Esophagus mucosa (tissue), 1 donor: ENCODE results near the gene OVOL2. TPM values are rescaled to one million over a fixed set of nuclear protein-coding genes. Genes with fewer than 3 reads are reported as not detected.
"Not testable (repeated sequence)": the region's sequence is repeated elsewhere in the genome, so short reads cannot be mapped to it uniquely, and the experiment has no call there.

Experiments
- ATAC-seq: fragments of 200-7000 bp; cut with Tn5 transposase; one replicate; pipeline ENCODE4 v1.9.1; 2020
- total RNA-seq: library from RNA; stranded (reverse); gene quantifications from one replicate; pipeline ENCODE4 v1.2.4, GENCODE V29; 2023
- donor health status: DM: yes; HTN: yes; CAD: no.

Gene OVOL2
- total RNA-seq: 11.0 TPM

DNA sequence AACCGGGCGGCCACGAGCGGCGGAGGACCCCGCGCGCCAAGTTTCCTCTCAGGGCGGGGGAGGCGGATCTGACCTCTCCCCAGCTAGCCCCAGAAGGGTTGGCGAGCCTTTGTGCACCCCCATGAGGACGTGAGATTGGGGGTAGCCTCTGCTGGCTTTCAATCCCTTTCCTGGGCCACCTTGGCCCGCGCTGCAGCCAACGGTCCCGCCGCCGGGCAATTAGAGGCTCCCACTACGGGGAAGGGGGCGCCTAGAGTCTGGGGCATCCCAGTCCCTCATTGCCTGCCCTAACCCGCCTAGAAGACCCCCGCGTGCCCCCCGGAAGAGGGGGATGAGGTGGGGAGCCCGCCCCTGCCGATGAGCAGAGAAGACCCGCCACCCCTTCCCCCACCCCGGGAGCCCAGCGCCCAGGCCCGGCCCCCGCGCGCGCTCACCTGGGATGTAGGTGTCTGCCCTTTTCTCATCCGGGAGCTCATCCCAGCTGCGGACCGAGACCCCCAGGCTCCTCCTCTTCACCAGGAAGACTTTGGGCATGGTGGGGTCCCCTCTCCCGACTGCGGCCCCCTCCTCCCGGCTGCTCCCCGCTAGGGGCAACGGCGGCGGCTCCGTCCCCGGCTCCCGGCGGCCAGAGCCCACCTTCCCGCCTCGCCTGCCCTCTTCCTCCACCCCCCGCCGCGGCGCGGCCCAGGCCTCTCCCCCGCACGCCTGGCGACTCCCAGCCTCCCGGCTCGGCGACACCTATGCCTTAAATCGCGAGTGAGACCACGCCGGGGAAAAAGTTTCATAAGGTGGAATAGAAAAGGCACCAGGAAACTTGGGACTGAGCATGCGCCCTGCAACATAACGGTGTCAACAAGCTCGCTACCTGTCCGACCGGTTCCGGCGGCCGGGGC is at the start of gene OVOL2:
TSS of gene OVOL2 (minus strand) at position 816 of the 893 bp plus-strand sequence. CDS start at position 534, 282 bp downstream.
- ATAC-seq: peak; percentile 86

DNA sequence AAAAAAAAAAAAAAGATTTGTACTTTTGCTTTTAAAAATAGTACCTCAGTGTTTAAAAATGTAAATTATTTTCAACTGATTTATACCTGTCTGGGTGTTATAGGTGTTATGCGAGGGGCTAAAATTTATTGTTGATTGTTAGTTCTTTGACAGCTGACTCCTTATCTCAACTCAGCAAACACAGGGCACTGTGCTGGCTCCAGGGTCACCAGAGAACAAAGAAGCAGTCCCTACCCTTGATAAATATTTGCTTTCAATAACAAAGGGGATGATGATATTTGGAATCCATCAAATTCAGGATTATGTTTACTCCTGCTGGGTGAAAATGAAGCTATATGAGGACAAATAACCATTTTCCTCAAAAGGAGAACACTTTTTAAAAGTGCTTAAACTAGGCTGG is 45.8 kb upstream of the OVOL2 start:
- no peak for ATAC-seq

DNA sequence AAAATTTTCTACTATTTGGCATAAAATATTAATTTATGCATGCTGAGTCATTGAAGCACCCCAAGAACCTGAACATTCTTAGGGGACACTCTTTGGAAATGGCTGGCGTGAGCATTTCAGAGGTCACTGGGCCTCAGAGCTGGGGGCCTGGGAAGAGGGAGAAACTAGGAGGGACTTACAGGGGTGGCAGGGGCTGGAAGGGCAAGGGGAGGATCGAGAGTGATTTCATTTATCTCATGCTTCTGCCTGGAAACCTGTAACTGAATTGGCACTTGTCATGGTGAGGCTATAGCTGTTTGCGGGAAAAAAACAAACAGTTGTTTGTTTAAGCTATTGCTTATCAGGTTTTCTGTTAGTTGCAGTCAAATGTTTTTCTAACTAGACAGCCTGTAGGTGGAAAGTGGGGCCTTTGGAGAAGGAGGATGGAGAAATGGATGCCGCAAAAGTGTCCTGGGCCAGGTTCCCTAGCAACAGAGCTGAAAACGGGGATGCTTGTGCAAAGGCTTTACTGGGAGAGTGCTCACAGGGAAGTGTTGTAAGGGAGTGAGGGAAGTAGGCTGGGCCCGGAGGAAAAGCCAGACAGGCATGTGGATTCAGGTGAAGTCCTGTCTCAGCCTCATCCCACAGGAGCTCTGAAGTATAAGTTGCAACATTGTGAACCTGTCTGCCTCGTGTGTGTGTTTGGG is 43.6 kb upstream of the OVOL2 start:
- no peak for ATAC-seq

DNA sequence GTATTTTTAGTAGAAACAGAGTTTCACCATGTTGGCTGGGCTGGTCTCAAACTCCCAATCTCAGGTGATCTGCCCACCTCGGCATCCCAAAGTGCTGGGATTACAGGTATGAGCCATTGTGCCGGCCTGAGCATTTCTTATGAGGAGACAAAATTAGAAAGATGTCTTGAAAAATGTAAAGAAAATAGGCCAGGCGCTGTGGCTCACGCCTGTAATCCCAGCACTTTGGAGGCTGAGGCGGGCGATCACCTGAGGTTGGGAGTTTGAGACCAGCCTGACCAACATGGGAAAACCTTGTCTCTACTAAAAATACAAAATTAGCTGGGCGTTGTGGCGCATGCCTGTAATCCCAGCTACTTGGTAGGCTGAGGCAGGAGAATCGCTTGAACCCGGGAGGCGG is 42.9 kb upstream of the OVOL2 start:
- not testable (repeated sequence) for ATAC-seq

DNA sequence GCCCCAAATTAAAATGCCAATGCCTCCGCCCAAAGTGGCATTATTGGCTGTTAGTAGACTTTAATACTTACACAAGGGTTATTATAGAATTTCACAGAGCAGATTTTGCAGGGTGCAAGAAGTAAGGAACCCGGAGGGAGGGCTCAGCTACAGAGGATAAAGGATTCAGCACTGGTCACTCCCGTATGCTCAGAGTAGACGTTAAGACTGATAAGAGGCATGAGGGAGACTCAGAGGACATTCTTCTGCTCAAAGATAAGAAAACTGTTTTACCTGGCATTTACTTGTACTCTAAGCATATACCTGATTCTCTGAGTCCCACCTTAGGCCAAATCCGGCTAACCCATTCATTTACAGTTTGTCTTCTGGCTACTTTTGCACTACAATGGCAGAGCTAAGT is 36.5 kb upstream of the OVOL2 start:
- ATAC-seq: no peak

DNA sequence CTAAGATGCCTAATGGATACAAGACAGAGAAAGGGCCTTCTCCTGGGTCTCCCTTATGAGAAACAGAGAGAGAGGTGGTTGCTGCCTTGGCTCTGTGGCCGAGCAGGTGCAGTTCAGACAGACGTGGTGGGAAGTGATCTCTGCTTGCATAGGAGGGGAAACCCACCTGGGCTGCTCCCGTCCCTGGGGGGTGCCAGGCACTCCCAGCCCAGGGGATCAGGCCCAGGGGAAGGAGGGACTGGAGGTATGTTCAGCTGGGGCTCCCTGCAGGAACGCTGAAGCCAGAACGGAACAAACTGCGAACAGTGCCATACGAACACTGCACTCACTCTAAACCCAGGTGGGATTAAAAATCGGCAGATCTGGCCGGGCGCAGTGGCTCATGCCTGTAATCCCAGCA is 35.7 kb upstream of the OVOL2 start:
- ATAC-seq: no peak

DNA sequence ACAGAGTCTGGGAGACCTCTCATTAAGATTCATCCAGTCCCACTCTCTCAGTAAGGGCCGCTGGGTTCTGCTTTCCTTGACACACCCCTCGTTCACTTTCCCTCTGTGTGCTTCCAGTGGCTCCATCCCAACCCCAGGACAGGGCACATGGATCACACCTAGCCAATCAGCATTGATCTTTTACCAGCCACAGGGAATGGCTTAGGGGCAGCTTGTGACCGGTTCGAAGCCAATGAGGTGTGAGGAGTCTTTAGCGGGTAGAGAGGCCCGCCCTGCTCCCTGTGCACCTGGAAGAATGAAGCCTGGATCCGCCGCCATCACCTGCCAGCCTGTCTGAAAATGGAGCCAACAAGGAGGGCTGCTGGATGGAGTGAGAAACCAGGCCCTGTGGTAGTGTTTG is 35.2 kb upstream of the OVOL2 start:
- ATAC-seq: no peak

DNA sequence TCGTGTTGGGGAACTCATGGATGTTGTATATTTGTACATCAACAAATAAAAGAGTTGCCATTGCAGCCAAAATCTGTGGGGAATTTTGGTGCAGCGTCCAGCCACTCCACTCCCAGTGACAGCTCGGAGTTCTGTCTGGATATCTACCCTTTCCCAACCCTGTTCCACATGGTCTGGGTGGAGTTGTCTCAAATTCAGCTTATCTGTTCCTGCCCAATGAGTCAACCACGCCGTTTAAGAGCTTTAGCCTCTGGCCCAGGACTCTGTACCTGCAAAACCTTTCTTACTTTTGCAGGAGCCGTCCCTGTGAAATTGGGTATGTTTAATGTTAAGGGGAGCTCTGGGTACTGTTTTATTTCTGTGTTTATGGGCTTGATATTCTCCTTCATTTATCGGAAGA is 33.9 kb upstream of the OVOL2 start:
- ATAC-seq: no peak

DNA sequence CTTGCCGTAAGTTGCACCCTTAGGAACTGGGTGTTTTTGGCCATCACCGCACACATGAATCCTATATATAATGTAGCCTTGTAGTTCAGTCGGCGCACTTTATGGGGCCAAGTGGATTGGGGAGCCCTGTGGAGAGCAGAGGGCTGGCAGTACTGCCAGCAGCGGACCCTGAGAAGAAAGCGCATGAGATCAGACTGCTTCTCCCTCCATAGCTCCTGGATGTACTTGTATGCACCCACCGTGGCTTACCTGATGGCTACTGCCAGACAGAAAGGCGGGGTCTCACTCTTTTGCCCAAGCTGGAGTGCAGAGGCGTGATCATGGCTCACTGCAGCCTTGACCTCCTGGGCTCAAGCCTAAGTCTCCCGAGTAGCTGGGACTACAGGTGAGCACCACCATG is 32.8 kb upstream of the OVOL2 start:
- ATAC-seq: no peak

DNA sequence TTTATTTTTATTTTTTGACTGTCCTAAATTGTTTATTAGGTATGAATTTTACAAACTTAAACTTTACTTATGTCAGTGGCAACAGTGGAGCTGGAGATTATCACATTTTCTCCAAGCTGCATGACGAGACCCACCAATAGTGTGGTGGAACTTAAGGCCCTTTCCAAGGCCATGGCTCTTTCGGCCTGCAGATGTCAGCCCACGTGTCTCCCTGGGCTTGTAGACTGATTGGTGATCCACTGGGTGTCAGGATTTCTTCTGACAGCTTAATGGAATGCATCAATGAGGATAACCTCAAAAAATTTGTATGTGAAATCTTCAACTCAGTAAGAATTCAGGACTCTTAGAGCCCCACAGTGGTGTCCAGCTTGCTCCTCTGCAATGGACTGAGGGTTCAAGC is 32.3 kb upstream of the OVOL2 start:
- ATAC-seq: no peak

DNA sequence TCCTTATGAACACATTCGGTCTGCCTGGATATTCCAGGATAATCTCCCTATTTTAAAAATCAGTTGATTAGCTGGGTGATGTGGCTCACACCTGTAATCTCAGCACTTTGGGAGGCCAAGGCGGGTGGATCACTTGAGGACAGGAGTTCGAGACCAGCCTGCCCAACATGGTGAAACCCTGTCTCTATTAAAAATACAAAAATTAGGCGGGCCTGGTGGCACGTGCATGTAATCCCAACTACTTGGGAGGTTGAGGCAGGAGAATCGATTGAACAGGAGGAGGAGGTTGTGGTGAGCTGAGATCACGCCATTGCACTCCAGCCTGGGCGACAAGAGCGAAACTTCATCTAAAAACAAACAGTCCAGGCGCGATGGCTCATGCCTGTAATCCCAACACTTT is 31.1 kb upstream of the OVOL2 start:
- not testable (repeated sequence) for ATAC-seq

DNA sequence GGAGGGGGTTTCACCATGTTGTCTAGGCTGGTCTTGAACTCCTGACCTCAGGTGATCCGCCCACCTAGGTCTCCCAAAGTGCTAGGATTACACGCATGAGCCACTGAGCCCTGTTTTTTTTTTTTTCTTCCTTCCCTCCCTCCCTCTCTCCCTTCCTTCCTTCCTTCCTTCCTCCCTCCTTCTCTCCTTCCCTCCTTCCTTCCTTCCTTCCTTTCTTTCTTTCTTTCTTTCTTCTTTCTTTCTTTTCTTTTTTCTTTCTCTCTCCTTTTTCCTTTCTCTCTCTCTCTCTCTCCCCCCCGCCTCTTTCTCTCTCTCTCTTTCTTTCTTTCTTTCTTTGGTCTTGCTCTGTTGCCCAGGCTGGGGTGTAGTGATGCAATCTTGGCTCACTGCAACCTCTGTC is 30.6 kb upstream of the OVOL2 start:
- not testable (repeated sequence) for ATAC-seq

DNA sequence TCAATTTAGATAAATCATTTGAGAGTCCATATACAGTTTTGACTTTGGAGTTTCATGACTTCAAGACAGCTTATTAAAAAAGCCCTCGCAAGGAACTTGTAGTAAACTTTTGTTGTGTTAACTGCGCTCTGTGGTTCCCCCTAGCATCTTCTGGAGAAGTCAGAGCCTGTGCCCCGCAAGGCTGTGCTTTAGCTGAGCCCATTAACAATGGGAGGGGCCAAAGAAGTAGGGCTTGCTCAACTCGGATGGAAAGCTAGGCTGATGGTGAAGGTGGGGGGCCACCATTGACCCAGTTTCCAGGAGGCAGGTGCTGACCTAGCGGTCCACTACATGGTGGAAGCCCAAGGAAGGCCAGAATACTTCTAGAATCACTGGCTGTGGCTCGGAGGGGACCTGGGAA is 29.3 kb upstream of the OVOL2 start:
- no peak for ATAC-seq

DNA sequence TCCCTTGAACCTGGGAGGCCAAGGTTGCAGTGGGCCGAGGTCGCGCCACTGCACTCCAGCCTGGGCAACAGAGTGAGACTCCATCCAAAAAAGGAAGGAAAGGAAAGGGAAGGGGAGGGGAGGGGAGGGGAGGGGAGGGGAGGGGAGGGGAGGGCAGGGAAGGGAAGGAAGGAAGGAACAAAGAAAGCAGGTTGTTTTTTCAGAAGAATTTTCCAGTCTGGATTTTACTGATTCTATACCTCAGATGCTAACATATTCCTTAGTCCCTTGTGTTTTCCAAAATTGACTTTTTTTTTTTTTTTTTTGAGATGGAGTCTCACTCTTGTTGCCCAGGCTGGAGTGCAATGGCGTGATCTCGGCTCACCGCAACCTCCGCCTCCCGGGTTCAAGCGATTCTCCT is 23.1 kb upstream of the OVOL2 start:
- ATAC-seq: not testable (repeated sequence)

DNA sequence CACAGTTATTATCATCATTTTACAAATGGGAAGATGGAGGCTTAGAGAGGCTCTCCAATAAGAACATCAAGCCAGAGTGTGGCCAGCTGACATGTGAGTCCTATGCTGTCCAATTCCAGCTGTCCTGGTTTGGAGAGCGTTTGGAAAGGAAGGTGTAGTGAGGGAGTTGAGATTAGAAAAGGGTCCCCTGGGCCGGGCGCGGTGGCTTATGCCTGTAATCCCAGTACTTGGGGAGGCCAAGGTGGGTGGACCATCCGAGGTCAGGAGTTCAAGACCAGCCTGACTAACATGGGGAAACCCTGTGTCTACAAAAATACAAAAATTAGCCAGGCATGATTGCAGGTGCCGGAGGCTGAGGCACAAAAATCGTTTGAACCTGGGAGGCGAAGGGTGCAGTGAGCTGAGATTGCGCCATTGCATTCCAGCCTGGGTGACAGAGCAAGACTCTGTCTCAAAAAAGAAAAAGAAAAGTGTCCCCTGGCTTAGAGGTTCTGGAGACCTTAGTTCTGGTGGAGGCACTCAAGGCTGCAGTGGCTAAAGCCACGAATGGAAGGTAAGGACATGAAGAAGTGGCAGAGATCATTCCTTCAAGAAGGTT is 22.1 kb upstream of the OVOL2 start:
- ATAC-seq: no peak

DNA sequence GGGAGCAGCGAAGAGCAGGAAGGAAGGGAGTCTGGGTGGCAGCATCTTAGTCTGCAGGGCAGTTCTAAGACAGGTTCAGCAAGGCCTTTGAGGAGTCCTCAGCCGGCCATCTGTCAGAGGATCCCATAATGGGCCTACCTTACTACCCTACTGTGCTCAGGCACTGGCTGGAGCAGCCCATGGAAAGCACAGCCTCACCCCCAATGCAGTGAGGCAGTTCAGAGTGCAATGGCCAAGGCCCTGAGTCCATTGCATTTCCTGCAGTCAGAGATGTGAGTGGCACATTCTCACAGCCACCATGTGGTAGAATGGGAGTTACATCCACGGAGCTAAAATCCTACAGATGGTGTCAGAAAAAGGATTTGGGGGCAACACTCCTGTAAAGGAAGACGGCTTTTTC is 19.4 kb upstream of the OVOL2 start:
- ATAC-seq: no peak

DNA sequence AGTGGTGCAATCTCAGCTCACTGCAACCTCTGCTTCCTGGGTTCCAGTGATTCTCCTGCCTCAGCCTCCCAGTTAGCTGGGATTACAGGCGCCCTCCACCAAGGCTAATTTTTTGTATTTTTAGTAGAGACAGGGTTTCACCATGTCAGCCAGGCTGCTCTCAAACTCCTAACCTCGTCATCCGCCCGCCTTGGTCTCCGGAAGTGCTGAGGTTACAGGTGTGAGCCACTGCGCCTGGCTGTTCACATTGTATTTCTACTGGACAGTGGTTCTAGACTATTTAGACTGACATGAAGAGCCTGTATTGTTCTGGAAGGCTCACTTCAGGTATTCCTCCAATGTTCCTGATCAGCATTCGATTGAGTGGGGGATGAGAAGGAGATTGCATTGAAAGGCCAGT is 14.8 kb upstream of the OVOL2 start:
- no peak for ATAC-seq

DNA sequence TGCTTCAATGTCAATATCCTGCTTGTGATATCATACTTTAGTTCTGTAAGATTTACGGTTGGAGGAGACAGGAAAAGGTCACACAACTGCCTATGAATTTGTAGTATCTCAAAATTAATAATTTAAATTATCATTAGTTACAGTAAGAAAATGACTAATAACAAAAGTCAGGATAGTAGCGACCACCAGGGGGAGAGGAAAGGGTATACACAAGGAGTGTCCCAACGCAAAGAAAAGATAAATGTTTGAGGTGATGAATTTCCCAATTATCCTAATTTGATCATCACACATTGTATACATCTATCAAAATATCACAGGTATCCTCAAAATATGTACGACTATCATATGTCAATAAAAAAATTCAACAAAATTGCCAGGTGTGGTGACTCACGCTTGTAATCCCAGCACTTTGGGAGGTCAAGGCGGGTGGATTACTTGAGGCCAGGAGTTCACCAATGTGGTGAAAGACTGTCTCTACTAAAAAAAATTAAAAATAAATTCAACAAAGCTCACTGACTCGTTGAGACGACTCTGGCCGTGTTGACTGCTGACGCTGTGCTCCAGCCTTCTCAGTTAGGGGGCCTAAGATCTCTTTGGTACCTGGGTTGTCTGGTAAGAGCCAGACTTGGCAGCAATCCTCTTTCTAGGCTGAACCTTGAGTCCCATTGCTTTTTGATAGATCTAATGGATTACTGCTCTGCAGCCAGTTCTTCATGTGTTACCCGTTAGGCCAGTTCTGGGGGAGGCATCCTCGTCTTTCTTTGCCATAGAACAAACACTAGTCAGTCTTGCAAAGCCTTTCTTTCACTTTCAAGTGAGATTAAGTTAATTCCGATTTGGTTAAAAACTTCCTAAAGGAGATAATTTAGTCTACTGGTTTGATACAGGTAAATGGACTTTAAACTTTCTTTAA is 9.0 kb upstream of the OVOL2 start:
- peak; percentile 95 for ATAC-seq

DNA sequence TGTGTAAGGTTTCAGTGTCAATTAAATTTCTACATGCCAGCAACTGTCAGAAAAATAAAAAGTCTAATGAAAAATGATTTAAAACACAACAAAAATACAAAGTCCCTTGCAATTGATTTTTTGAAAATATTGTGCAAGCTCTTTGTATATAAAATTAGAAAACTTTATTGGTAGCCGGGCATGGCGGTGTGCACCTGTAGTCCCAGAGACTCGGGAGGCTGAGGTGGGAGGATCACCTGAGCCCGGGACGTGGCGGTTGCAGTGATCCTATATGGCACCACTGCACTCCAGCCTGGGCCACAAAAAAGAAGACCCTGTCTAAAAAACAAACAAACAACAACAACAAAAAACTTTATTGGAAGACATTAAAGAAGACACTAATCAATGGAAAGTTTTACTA is 6.0 kb upstream of the OVOL2 start:
- ATAC-seq: no peak

DNA sequence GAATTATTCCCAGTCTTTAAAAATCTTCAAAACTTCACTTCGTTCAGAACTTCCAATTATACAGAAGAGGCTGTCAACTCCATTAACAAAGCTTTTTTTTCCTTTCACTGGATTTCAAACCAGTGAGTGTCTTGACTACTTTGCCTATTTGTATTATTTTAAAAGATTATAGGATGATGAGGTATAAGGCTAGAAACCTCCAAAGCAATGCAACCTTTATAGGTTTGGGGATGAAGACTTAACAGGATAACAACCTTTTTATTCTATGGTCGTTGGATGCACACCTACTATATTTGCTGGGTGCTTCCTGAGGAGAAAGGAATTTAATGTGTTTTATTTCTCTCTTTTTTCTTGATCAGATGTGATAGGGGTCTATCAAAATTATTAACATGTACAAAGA is 1.9 kb upstream of the OVOL2 start:
- no peak for ATAC-seq

DNA sequence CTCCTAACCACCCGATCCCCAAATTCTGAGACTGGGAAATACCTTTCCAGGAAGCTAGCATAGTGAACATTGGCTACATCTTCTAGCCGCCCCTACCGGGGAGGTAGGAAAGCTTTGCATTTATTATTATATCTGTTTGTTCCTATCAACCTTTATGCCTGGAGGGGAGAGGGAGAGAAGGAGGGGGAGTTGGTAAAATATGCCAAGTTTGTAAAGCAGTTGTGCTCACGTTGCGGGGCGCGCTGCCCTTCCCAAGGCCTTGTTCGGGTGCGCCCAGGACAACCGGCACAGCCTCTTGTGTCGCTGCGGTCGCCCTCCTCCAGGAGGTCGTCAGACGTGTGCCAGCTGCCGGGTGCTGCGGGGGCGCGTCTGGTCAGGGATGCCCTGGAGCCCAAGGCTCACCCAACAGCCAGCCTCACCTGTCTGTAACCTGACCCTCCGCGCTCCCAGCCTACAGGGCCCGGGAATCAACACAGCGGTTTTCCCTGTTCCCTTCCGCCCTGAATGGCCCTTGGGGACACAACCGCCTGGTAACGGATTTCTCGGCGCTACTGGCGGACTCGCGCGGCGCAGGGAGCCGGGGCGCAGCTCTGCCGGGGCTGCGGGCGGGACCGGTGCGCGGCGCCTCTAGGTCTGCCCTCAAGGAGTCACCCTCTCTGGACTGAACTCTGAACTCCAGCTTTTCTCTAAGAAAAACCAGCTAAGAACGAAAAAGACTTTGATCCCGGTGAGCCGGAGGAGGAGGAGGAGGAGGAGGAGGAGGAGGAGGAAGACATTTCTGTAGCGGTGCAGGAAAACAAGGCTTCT is 1.1 kb upstream of the OVOL2 start:
- ATAC-seq: no peak

DNA sequence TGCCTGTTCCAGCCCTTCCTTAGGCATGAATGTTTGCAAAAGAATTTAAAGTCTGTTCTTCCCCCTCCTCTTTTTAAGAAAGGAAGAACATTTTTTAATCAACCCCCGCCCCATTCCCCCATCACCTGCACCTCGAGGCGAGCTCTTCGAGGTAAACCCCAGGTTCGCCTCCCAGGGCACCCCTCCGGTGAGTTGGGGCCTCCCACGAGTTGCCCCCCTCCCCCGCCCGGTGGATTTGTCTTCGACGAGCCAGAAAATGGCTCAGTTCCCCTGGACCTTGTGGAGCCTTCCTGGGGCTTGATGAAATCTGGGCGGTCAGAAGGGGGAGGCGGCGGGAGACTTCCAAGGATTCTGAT is 256 bp upstream of the OVOL2 start:
- ATAC-seq: no peak
